ENCODE results near the gene KCNQ4. TPM values are rescaled to one million over a fixed set of nuclear protein-coding genes. Genes with fewer than 3 reads are reported as not detected.

The KCNQ4 gene
- total RNA-seq, 1 experiment from 2014 or later: 2.3 TPM

GRCh38 chr1:40808002-40808401 lies 24.4 kb downstream of the KCNQ4 start:
- Histone ChIP-seq H2AFZ (ENCODE audit: low read length) (no peak overlapping the region), H3K9me2 (replicated peaks; ENCODE audit: insufficient read depth, low read length) (no peaks in the 10 kb centered on the region), H3K9ac (ENCODE audit: low read length) (peak overlapping the region; percentile 74), H3K9me3 (ENCODE audit: low read length) (no peaks in the 10 kb centered on the region), H3K79me2 (ENCODE audit: low read length) (peaks cover 6% of the 10 kb centered on the region; the same call in 1 of the 2 replicates), H3K27ac (ENCODE audit: low read length) (peak overlapping the region; percentile 100), H3K27me3 (ENCODE audit: low read length) (no peaks in the 10 kb centered on the region), H3K36me3 (ENCODE audit: insufficient read depth, low read length) (no peaks in the 10 kb centered on the region), H4K20me1 (ENCODE audit: insufficient read depth, low read depth, low read length) (no peaks in the 10 kb centered on the region), H3K4me1 (ENCODE audit: low read length) (peaks cover 85% of the 10 kb centered on the region), H3K4me2 (ENCODE audit: low read depth, low read length, poor library complexity, severe bottlenecking) (peak overlapping the region; percentile 68), H3K4me3 (ENCODE audit: low read length) (peak overlapping the region; percentile 63)
- DNase-seq: no peak

DNA sequence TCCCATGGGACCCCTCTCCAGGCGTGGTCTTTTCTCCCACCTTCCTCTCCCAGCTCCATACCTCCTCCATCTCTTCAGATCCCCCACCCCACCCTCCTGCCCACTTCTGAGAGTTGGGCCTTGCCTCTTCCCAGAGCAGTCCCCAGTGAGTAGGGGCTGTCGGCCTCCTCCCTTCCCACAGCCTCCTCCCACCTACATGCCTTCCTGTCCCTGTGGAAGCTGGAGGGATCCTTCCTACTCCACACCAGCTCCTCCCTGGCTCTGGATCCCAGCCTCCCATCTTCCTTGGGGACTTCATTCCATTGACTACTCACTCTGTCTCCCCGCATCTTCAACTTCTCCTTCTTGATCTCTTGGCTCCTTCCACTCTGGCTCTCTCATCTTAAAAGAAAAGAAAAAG lies 24.9 kb downstream of the KCNQ4 start:
- Histone ChIP-seq H3K27ac (ENCODE audit: low read length) (peak overlapping the region; percentile 100), H2AFZ (ENCODE audit: low read length) (no peak overlapping the region), H3K4me3 (ENCODE audit: low read length) (peak overlapping the region; percentile 63), H3K36me3 (ENCODE audit: insufficient read depth, low read length) (no peaks in the 10 kb centered on the region), H3K4me1 (ENCODE audit: low read length) (peaks cover 80% of the 10 kb centered on the region), H3K27me3 (ENCODE audit: low read length) (no peaks in the 10 kb centered on the region), H3K4me2 (ENCODE audit: low read depth, low read length, poor library complexity, severe bottlenecking) (peak overlapping the region; percentile 68), H3K9me3 (ENCODE audit: low read length) (no peaks in the 10 kb centered on the region), H3K9ac (ENCODE audit: low read length) (peak overlapping the region; percentile 74), H3K79me2 (ENCODE audit: low read length) (peaks cover 6% of the 10 kb centered on the region; the same call in 1 of the 2 replicates), H4K20me1 (ENCODE audit: insufficient read depth, low read depth, low read length) (no peaks in the 10 kb centered on the region), H3K9me2 (replicated peaks; ENCODE audit: insufficient read depth, low read length) (no peaks in the 10 kb centered on the region)
- DNase-seq: no peak

DNA sequence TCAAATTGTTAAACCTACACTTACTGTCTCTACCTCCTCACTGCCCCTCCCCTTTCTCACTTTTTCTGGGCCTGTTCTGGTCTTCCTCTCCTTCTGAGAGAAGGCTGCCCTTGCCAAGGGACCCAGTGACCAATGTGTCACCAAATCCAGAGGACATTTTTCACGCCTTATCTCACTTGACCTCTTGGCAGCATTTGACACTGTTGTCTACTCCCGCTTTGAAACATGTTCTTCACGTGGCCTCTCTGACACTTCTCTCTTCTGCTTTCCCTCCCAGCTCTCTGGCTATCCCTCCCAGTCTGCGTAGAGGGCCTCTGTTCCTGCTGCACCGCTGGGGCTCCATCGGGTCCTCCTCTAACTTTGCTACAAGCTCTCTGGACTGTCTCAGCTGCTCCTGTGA lies 25.3 kb downstream of the KCNQ4 start:
- H3K4me1 ChIP-seq (ENCODE audit: low read length): peaks cover 76% of the 10 kb centered on the region
- no peaks in the 10 kb centered on the region for H4K20me1 ChIP-seq (ENCODE audit: insufficient read depth, low read depth, low read length)
- H3K36me3 ChIP-seq (ENCODE audit: insufficient read depth, low read length): no peaks in the 10 kb centered on the region
- no peak overlapping the region for H2AFZ ChIP-seq (ENCODE audit: low read length)
- H3K9me2 ChIP-seq (replicated peaks; ENCODE audit: insufficient read depth, low read length): no peaks in the 10 kb centered on the region
- H3K9ac ChIP-seq (ENCODE audit: low read length): peak overlapping the region; percentile 74
- H3K27me3 ChIP-seq (ENCODE audit: low read length): no peaks in the 10 kb centered on the region
- peak overlapping the region; percentile 100 for H3K27ac ChIP-seq (ENCODE audit: low read length)
- no peaks in the 10 kb centered on the region for H3K9me3 ChIP-seq (ENCODE audit: low read length)
- peak overlapping the region; percentile 68 for H3K4me2 ChIP-seq (ENCODE audit: low read depth, low read length, poor library complexity, severe bottlenecking)
- H3K79me2 ChIP-seq (ENCODE audit: low read length): peaks cover 6% of the 10 kb centered on the region; the same call in 1 of the 2 replicates
- DNase-seq: peak; percentile 62
- peak overlapping the region; percentile 63 for H3K4me3 ChIP-seq (ENCODE audit: low read length)

GRCh38 chr1:40810927-40811326 lies 27.3 kb downstream of the KCNQ4 start:
- Histone ChIP-seq H3K9me3 (ENCODE audit: low read length) (no peaks in the 10 kb centered on the region), H3K9ac (ENCODE audit: low read length) (no peak overlapping the region), H3K4me2 (ENCODE audit: low read depth, low read length, poor library complexity, severe bottlenecking) (no peak overlapping the region), H3K36me3 (ENCODE audit: insufficient read depth, low read length) (no peaks in the 10 kb centered on the region), H3K27me3 (ENCODE audit: low read length) (no peaks in the 10 kb centered on the region), H3K9me2 (replicated peaks; ENCODE audit: insufficient read depth, low read length) (no peaks in the 10 kb centered on the region), H2AFZ (ENCODE audit: low read length) (no peak overlapping the region), H4K20me1 (ENCODE audit: insufficient read depth, low read depth, low read length) (no peaks in the 10 kb centered on the region), H3K79me2 (ENCODE audit: low read length) (peaks cover 6% of the 10 kb centered on the region; the same call in 1 of the 2 replicates), H3K4me3 (ENCODE audit: low read length) (no peak overlapping the region), H3K4me1 (ENCODE audit: low read length) (peaks cover 56% of the 10 kb centered on the region), H3K27ac (ENCODE audit: low read length) (peak overlapping the region; percentile 100; the same call in 1 of the 2 replicates)
- no peak for DNase-seq

DNA sequence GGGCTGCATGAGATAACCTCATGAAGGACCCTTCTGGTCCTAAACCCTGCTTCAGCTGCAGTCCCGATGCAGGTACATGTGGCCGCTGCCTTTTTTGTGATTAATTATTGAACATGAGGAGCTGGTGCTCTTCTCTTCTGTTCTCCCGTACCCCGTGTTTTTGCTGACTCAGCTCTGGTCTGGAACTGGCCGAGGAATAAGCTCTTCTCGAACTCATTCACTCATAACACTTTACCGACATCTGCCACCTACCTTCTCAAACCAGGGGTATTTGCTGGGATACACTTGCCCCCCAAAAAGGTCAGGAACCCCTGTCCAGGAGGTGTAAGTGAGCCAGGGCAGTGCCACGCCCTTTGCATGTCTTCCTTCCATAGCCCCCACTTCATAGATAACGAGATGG lies 31.8 kb downstream of the KCNQ4 start:
- H3K27me3 ChIP-seq (ENCODE audit: low read length): no peaks in the 10 kb centered on the region
- DNase-seq: no peak
- no peaks in the 10 kb centered on the region for H4K20me1 ChIP-seq (ENCODE audit: insufficient read depth, low read depth, low read length)
- no peak overlapping the region for H3K9ac ChIP-seq (ENCODE audit: low read length)
- no peak overlapping the region for H3K4me2 ChIP-seq (ENCODE audit: low read depth, low read length, poor library complexity, severe bottlenecking)
- H3K79me2 ChIP-seq (ENCODE audit: low read length): no peaks in the 10 kb centered on the region
- H3K36me3 ChIP-seq (ENCODE audit: insufficient read depth, low read length): no peaks in the 10 kb centered on the region
- H3K4me1 ChIP-seq (ENCODE audit: low read length): peaks cover 44% of the 10 kb centered on the region
- no peak overlapping the region for H3K27ac ChIP-seq (ENCODE audit: low read length)
- H2AFZ ChIP-seq (ENCODE audit: low read length): no peak overlapping the region
- H3K9me3 ChIP-seq (ENCODE audit: low read length): no peaks in the 10 kb centered on the region
- no peaks in the 10 kb centered on the region for H3K9me2 ChIP-seq (replicated peaks; ENCODE audit: insufficient read depth, low read length)
- H3K4me3 ChIP-seq (ENCODE audit: low read length): no peak overlapping the region

DNA sequence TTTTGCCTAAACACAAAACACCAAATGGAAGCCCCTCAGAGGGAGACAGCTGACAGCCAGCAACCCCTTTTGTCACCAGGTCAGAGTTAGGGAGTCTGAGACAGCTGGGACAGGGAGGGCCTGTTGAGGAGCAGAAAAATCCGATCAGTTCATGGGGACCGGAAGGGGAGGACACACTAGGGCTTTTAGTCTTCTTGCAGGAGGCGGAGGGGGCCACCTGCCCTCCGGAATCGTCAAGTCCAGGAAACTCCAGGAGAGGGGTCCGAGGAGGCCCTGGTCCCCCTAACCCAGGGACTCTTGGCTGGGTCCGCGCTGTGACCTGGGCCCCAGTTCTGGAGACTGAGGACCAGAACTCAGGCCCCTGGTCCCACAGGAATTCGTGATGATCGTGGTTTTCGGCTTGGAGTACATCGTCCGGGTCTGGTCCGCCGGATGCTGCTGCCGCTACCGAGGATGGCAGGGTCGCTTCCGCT lies 34.2 kb downstream of the KCNQ4 start:
- Histone ChIP-seq H3K79me2 (ENCODE audit: low read length) (no peaks in the 10 kb centered on the region), H2AFZ (ENCODE audit: low read length) (no peak overlapping the region), H3K9me2 (replicated peaks; ENCODE audit: insufficient read depth, low read length) (no peaks in the 10 kb centered on the region), H3K9me3 (ENCODE audit: low read length) (no peaks in the 10 kb centered on the region), H4K20me1 (ENCODE audit: insufficient read depth, low read depth, low read length) (no peaks in the 10 kb centered on the region), H3K27ac (ENCODE audit: low read length) (no peak overlapping the region), H3K9ac (ENCODE audit: low read length) (peak overlapping the region; percentile 52; the same call in 1 of the 2 replicates), H3K4me2 (ENCODE audit: low read depth, low read length, poor library complexity, severe bottlenecking) (peak overlapping the region; percentile 55), H3K36me3 (ENCODE audit: insufficient read depth, low read length) (no peaks in the 10 kb centered on the region), H3K4me3 (ENCODE audit: low read length) (peak overlapping the region; percentile 46; the same call in 1 of the 2 replicates), H3K27me3 (ENCODE audit: low read length) (no peaks in the 10 kb centered on the region), H3K4me1 (ENCODE audit: low read length) (peaks cover 56% of the 10 kb centered on the region)
- no peak for DNase-seq

- Histone ChIP-seq H3K27me3 (ENCODE audit: low read length) (no peaks in the 10 kb centered on the region), H4K20me1 (ENCODE audit: insufficient read depth, low read depth, low read length) (no peaks in the 10 kb centered on the region), H3K9ac (ENCODE audit: low read length) (peak overlapping the region; percentile 52), H3K4me1 (ENCODE audit: low read length) (peaks cover 62% of the 10 kb centered on the region), H3K27ac (ENCODE audit: low read length) (no peak overlapping the region), H3K79me2 (ENCODE audit: low read length) (no peaks in the 10 kb centered on the region), H3K9me2 (replicated peaks; ENCODE audit: insufficient read depth, low read length) (no peaks in the 10 kb centered on the region), H3K4me2 (ENCODE audit: low read depth, low read length, poor library complexity, severe bottlenecking) (peak overlapping the region; percentile 55), H2AFZ (ENCODE audit: low read length) (no peak overlapping the region; the same call in 1 of the 2 replicates), H3K9me3 (ENCODE audit: low read length) (no peaks in the 10 kb centered on the region), H3K4me3 (ENCODE audit: low read length) (peak overlapping the region; percentile 46; the same call in 1 of the 2 replicates), H3K36me3 (ENCODE audit: insufficient read depth, low read length) (no peaks in the 10 kb centered on the region)
- peak; percentile 94 for DNase-seq
Measured at GRCh38 chr1:40818264-40818961, 34.8 kb downstream of the KCNQ4 start.

DNA sequence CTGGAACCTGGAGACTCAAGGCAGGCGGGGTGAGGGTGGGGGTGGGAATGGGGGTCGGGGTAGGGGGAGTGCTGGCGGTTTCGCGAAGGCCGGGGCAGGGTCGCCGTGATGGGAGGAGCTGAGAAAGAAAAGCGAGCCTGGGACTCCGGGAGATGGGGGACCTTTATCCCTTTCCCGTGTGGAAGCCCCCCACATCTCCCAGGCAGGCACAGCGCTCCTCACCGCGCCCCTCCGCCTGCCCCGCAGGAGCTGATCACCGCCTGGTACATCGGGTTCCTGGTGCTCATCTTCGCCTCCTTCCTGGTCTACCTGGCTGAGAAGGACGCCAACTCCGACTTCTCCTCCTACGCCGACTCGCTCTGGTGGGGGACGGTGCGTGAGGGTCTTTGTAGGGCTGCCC lies 35.5 kb downstream of the KCNQ4 start:
- Histone ChIP-seq H3K27me3 (ENCODE audit: low read length) (no peaks in the 10 kb centered on the region), H3K4me3 (ENCODE audit: low read length) (no peak overlapping the region), H3K36me3 (ENCODE audit: insufficient read depth, low read length) (no peaks in the 10 kb centered on the region), H4K20me1 (ENCODE audit: insufficient read depth, low read depth, low read length) (no peaks in the 10 kb centered on the region), H3K9ac (ENCODE audit: low read length) (no peak overlapping the region), H3K27ac (ENCODE audit: low read length) (no peak overlapping the region), H3K4me2 (ENCODE audit: low read depth, low read length, poor library complexity, severe bottlenecking) (no peak overlapping the region), H3K79me2 (ENCODE audit: low read length) (no peaks in the 10 kb centered on the region), H3K4me1 (ENCODE audit: low read length) (peaks cover 63% of the 10 kb centered on the region), H3K9me2 (replicated peaks; ENCODE audit: insufficient read depth, low read length) (no peaks in the 10 kb centered on the region), H3K9me3 (ENCODE audit: low read length) (no peaks in the 10 kb centered on the region), H2AFZ (ENCODE audit: low read length) (no peak overlapping the region)
- DNase-seq: no peak

Data from Karpas-422 (cell line).